HG03196 (cell line): Measurements from ENCODE around the gene LEPROT.
"Not testable (repeated sequence)": the region's sequence is repeated elsewhere in the genome, so short reads cannot be mapped to it uniquely, and the experiment has no call there.

Source experiments
- ATAC-seq: cut with Tn5 transposase; IDR thresholded peaks from one replicate; pipeline ENCODE4 v1.9.1; 2021; ENCODE audit not compliant: unreplicated experiment

LEPROT gene

DNA sequence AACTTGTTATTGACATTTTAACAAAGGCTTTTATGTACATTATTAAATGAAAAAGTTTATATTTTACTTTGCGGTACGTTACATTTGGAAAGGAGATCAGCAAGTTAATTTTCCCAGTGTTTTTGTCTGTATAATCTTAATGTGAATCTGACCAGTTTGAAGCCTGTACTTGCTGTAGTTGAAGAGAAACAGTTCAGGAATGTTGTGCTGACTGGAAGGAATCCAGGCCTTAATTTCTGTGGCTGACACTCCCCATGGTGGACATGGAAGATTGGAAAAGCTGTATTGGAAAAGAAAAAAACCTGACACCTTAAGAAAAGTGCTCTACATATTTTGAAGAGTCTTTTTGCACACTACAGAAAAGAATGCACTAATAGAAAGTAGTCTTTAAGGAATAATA is 15.5 kb downstream of the LEPROT start:
- no peak for ATAC-seq

DNA sequence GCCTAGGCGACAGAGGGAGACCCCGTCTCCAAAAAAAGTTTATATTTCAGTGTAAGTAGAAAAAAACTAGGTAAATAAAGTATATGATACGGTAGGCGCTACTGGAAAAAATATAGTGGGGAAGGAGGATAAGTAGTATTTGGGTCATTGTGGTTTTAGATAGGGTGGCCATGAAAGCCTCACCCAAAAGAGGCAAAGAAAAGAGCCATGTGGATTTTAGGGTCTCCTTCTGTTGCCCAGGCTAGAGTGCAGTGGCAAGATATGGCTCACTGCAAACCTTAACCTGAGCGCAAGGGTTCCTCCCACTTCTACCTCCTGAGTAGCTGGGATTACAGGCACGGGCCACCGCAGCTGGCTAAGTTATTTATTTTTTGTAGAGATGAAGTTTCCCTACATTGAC is 17.1 kb downstream of the LEPROT start:
- ATAC-seq, result no peak

DNA sequence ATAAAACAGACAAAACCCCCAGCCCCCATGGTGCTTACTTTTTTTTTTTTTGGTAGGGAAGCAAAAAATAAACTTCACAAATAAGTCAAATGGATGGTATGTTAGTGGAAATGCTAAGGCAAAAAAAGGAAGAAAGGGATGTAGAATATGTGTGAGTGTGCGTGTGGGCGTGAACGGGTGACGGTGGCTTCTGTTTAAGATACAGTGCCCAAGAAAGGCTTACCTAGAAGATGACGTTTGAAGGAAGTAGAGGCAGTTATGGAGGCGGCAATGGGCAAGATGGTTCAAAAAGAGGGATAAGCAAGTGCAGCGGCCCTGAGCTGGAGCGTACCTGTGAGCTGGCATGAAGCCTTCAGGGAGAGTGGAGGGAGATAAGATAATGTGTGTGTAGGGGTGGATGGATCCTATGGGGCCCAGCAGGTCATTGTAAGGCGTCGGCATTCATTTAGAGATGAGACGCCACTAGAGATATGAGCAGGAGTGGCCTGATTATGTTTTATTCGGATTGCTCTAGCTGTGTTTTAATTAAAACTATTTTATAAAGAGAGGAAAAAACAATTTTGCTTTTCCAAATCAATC is 19.9 kb downstream of the LEPROT start:
- no peak for ATAC-seq

DNA sequence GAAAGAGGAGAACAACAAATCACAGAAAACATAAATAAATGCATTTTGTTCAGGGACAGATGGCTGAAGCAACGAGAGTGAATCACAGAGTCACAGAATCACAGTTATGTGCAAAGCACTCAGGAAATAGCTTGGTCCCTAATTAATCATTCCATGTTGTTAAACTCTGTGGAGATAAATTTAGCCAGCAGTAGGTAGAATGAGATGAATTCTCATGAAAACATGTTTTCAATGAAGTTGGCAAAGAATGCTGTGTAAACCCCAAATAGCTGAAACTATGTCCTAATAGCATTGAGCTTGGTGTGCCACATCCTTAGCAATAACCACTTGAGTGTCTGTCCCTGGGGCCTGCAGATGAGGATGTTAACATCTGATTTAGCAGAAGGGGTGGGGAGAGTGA is 20.4 kb downstream of the LEPROT start:
- no peak for ATAC-seq

DNA sequence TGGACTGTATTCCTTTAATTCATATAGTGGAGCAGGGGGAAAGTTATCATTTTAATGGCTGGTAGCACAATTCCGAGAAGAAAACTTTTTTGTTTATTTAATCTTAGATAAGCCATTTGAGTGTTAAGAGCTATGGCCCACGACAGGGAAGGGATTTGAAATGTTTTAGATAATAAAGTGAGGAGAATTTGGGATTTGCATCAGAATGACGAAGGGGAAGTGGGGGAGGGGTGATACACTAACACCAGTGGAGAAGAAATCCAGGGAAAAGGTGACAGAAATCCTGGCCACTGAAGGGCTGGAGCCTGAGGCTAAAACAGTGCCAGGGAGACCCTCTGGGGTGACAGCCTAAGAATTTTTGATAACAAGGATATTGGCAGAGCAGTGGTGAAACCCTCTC is 21.0 kb downstream of the LEPROT start:
- ATAC-seq, result no peak

DNA sequence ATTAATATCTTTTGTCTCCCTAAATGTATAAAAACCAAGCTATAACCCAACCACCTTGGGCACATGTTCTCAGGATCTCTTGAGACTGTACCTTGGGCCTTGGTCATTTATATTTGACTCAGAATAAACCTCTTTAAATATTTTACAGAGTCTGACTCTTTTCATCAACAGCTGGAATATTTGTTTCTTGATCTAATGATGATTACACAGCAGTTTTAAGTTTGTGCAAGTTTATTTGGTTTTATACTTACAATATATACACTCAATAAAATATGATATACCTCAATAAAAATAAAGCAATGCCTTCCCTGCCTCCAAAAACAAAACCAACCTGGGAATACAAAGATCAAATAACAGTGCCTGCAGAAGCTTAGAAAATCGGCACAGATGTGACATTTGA is 22.0 kb downstream of the LEPROT start:
- ATAC-seq, result no peak

DNA sequence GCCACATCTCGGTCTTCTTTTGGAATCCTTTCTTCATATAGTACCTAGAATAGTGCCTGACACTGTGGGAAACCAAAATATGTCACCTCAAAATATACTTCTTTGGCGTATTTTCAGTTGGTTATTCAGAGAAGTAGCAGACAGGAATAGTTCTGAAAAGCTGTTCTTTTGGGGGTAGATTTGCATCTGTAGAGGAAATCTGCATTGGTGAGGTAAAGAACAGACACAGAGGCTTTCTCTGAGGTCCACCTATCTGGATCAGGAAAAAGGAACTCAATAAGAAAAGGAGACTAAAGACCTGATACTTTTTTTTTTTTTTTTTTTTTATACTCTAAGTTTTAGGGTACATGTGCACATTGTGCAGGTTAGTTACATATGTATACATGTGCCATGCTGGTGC is 23.2 kb downstream of the LEPROT start:
- no peak for ATAC-seq

DNA sequence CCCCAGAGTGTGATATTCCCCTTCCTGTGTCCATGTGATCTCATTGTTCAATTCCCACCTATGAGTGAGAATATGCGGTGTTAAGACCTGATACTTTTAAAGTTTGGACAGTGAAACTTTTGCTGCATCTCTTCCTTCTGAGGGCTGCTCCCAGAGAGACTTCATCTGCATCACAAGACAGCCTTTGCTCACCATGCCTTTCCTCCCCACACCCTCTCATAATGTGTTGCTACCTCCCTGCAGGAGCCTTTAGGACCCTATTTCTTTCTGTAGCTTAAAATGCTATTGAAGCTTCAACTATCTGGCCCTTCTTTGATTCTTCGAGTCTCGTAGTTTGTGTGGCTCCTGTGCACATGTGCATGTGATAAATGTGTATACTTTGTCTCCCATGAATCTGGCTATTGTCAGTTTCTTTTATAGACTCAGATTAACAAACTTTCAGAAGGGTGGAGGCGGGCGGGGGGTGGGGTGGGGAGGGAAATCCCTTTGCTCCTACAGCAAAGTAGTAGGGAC is 23.7 kb downstream of the LEPROT start:
- no peak for ATAC-seq

DNA sequence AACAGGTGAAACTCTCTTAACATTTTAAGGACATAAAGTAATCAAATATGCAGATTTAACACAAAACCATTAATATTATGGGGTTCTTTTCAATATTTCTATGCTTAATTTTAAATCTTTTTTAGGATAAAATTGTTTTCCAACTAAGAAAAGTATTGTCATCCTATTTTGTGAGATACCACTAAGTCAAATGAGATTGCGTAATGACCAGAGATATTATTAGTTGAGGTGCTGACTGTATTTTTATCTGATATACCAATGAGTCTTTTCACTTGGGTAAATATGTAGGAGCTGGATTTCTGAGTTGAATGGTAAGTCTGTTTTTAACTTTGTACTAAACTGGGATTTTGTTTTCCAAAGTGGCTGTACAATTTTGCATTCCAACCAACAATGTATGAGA is 25.4 kb downstream of the LEPROT start:
- ATAC-seq, result no peak

DNA sequence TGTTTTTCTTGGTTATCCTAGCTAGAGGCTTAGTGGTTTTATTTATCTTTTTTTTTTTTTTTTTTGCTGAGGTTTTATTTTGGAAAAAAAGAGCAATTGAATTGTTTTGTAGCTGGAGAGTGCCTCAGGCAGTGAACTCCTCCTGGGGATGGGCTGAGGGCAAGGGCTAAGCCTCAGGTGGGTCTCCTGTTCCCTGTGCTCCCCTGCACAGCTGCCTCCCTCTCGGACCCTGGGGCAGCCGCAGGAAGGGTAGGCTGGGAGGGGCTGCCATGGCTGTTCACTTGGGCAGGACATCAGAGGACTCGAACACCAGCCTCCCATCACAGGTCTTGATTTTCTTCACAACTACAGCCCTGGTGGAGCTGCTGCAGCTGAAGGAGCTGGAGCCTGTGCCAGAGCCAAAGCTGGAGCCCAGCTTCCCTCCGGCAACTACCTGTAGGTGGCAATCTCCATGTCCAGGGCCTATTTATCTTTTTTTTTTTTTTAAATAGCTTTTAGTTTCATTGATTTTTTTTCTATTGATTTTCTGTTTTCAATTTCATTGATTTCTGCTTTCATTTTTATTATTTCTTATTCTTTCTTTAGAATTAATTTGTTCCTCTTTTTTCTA is 28.9 kb downstream of the LEPROT start:
- no peak for ATAC-seq

DNA sequence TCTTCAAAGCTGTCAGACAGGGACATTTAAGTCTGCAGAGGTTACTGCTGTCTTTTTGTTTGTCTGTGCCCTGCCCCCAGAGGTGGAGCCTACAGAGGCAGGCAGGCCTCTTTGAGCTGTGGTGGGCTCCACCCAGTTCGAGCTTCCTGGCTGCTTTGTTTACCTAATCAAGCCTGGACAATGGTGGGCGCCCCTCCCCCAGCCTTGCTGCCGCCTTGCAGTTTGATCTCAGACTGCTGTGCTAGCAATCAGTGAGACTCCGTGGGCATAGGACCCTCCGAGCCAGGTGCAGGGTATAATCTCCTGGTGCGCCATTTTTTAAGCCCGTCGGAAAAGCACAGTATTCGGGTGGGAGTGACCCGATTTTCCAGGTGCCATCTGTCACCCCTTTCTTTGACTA is 35.2 kb downstream of the LEPROT start:
- not testable (repeated sequence) for ATAC-seq

DNA sequence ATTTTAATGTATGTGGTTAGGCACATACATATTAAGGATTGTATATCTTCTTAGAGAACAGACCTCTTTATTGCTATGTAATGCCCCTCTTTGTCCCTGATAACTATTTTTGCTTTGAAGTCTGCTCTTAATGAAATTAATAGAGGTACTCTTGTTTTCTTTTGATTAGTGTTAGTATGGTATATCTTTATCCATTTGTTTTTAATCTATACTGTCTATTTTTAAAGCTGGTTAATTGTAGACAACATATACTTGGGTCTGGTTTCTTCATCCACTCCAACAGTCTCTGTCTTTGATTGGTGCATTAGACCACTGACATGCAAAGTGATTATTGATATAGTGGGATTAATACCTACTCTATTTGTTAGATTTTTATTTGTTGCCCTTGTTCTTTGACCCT is 36.0 kb downstream of the LEPROT start:
- ATAC-seq, result no peak

DNA sequence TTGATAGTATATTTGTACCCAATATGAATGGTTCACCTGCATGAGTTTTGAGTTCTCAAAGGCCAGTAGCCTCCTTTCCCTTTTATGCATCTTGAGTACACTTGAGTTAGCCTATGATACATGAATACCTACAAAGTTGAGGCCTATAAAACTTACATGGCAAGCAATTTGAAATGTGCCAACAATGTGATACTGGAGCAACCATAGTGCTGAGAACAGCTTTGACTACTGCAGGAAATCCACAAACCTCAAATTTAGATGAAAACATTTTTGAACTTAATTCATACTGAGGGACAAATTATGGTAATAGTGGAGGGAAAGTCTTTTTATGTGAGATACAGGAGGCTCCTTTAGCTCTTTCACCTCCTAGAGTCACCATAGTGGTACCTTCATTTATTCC is 37.4 kb downstream of the LEPROT start:
- no peak for ATAC-seq

DNA sequence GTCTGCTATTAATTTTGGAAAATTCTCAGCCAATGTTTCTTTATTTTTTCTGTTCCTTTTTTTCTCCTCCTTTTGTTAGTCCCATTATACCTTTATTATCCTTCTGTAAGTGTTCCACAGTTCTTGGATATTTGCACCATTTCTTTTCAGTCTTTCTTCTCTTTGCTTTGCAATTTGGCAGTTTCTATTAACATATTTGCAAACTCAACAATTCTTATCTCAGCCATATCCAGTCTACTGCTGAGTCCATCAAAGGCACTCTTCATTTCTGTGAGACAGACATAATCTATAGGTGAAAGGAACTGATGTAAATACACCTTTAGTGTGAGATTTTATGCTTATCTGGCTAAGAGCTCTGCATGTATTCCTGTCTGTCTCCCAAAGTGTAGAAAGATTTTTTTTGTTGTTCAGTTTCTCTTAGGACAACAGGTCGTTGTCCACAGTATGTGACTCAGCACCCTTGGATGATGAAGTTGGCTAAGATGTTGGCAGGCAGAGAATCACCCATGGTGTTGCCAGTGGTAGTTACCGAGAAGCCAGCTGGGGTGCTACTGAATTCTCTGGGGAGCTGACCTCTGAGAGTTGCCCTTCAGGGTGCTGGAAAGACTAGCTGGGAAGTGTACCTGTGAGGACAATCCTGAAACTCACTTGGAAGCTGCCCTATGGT is 38.4 kb downstream of the LEPROT start:
- ATAC-seq, result no peak

DNA sequence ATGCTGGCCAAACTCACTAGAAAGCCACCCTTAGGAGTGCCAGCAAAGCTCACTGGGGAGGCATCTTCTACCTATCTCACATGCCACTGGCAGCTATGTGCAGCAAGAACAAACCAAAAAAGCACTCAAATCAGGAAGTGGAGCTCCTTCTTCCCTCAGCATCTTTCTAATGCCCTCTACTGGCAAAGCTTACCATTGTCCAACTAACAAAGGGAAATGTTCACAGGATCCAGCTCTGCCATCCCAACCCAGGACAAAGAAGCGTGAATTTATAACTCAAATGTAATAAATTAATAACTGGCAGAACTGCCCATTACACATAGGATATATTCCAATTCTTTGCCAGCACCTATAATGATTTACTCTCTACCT is 38.9 kb downstream of the LEPROT start:
- no peak for ATAC-seq

DNA sequence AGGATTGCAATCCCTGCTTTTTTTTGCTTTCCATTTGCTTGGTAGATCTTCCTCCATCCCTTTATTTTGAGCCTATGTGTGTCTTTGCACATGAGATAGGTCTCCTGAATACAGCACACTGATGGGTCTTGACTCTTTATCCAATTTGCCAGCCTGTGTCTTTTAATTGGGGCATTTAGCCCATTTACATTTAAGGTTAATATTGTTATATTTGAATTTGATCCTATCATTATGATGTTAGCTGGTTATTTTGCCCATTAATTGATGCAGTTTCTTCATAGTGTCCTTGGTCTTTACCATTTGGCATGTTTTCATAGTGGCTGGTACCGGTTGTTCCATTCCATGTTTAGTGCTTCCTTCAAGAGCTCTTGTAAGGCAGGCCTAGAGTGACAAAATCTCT is 45.4 kb downstream of the LEPROT start:
- not testable (repeated sequence) for ATAC-seq

DNA sequence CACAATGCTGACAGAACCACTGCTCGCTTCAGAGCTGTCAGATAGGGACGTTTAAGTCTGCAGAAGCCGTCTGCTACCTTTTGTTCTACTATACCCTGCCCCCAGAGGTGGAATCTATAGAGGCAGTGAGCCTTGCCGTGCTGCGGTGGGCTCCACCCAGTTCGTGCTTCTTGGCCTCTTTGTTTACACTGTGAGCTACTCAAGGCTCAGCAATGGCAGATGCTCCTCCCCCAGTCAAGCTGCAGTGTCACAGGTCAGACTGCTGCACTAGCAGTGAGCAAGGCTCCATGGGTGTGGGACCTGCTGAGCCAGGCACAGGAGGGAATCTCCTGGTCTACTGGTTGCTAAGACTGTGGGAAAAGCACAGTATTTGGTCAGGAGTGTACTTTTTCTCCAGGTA is 47.1 kb downstream of the LEPROT start:
- ATAC-seq, result no peak

DNA sequence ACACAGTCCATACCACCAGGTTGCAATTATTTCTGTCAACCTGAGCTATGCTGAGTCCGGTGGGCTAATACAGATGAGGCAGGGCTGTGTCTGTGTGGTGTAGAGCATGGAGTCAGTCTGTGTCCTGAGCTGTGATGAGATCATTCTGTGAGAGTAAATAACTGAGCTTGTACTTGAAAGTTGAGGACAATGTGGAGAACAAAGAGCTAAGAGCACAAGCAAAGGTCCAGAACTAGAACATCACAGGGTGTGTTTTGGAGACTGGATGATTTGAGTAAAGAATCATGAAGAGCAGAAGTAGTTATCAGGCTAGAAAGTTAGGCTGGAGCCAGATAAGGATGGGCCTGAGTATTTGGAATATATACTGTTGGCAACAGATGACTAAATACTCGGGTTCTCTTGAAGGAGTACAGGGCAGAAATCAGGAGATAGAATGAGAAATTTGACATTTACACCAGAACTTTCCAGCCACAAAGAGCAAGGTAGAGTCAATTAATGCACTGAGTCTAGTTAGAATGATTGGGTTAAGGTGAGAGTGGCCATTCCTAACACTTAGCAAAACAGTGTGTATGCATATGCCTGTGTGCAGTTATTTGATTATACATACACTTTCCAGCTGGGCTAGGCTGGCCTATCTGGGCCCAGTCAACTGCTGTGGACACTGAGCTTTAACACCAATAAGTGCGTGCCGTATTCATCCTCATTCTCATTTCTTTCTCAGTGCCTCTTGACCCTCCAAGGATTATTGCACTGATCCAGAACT is 48.8 kb downstream of the LEPROT start:
- no peak for ATAC-seq

DNA sequence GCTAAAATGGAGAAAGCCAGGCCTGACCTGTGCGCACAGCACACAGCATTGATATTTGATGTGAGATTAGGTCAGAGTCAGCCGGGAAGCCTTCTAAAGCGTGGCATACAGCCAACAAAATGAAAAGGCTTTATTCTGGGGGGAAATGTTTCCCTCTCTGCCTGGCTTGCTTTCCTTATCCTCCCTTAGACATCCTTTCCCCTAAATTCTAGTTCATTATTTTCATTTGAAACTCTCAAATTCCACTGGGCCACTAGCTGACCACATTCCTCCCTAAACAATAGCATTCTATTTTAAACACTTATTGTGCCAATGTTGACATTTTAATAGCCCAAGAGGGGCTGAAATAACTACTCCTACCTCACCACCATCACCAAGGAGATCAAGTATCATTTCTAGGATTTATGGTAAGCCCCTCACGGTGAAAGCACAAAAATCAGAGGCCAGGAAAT is 49.4 kb downstream of the LEPROT start:
- no peak for ATAC-seq

DNA sequence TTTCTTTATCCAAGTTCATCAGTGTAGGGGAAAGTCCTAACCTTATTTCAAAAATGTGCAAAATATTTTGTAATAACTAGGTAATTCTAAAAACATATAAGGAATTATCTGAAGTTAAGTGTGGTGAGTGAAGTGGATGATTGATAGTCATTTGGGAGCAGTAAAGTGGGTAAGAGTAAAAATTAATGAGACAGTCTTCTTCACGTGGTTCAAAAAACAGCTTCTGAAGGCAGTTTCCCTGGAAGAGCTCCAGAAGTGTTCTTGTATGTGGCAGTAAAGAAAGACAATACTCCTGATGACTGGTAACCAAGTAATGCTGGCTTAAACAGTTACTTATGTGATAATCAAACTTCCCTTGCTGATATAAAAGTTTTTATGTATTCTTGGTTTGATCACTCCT is 50.3 kb downstream of the LEPROT start:
- ATAC-seq, result no peak

DNA sequence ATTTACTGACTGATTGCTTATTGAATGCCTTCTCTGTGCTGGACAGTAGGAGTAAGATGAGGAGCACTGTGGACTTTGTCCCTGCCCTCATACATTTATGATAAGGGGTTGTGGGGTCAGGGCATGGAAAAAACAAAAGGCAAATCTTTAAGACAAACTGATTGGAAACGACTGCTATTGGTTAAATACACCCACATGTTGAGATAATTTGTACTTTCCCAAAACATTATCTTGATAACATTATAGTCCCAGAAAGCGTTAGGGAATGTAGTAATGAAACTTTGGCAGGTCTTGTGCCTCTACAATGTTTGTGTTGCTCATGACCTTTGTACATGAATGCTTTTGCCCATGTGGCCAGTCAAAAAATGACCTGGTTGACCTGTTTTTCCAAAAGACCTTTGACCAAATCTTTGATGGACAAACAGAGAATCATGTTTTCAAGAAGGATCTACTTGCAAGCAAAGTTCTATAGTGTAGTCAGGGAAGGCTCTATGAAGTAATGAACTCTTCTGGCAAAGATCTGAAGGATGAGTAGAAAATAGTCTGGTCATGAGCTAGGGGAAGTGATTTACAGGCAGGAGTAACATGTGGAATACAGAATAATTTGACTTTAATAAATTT is 50.9 kb downstream of the LEPROT start:
- no peak for ATAC-seq
